Neural cell (in vitro differentiated cells): Measurements from ENCODE around the gene ZNF277. TPM values are rescaled to one million over a fixed set of nuclear protein-coding genes. Genes with fewer than 3 reads are reported as not detected.

Experiments
- H2AFZ ChIP-seq: fragments of 200-600, 300-800 bp; sonication (generic), shearing (Covaris generic); 2 replicates; pipeline ENCODE4 v1.6.0; 2014; ENCODE audit warnings: low read depth, mild to moderate bottlenecking, antibody characterized with exemption, low read length, moderate library complexity
- H3F3A ChIP-seq: fragments of 200-600 bp; shearing (Covaris generic); 2 replicates; pipeline ENCODE4 v1.6.1; 2016; ENCODE audit warnings: mild to moderate bottlenecking, moderate library complexity, mixed read lengths, antibody characterized with exemption, low read length; ENCODE audit not compliant: insufficient read depth, poor library complexity, severe bottlenecking
- H3K27ac ChIP-seq: fragments of 200-600, 300-800 bp; sonication (generic), shearing (Covaris generic); 2 replicates; pipeline ENCODE4 v1.5.1; 2014; ENCODE audit warnings: mild to moderate bottlenecking, low read length, moderate library complexity
- H3K27me3 ChIP-seq: fragments of 300-800, 200-600 bp; sonication (generic), shearing (Covaris generic); 2 replicates; pipeline ENCODE4 v1.6.0; 2014; ENCODE audit warnings: mild to moderate bottlenecking, low read depth, low read length, moderate library complexity; ENCODE audit not compliant: insufficient read depth
- H3K36me3 ChIP-seq: fragments of 300-800, 200-600 bp; sonication (generic), shearing (Covaris generic); 2 replicates; pipeline ENCODE4 v1.5.1; 2014; ENCODE audit warnings: mild to moderate bottlenecking, antibody characterized with exemption, low read length, moderate library complexity; ENCODE audit not compliant: insufficient read depth
- H3K4me2 ChIP-seq: fragments of 300-800, 200-600 bp; sonication (generic), shearing (Covaris generic); 2 replicates; pipeline ENCODE4 v1.6.0; 2014; ENCODE audit warnings: mild to moderate bottlenecking, low read length
- H3K4me3 ChIP-seq: fragments of 300-800, 200-600 bp; sonication (generic), shearing (Covaris generic); 2 replicates; pipeline ENCODE4 v1.5.1; 2014; ENCODE audit warnings: mild to moderate bottlenecking, low read length, moderate library complexity
- H3K79me2 ChIP-seq: fragments of 200-600 bp; shearing (Covaris generic); replicated peaks from 2 replicates; pipeline ENCODE4 v1.6.0; 2014; ENCODE audit warnings: mild to moderate bottlenecking, low read length, moderate library complexity; ENCODE audit not compliant: insufficient read depth
- H3K9ac ChIP-seq: fragments of 300-800, 200-600 bp; sonication (generic), shearing (Covaris generic); 2 replicates; pipeline ENCODE4 v1.6.1; 2016; ENCODE audit warnings: mild to moderate bottlenecking, low read length, mixed read lengths
- H3K9me2 ChIP-seq: fragments of 200-600 bp; shearing (Covaris generic); 2 replicates; pipeline ENCODE4 v1.6.1; 2016; ENCODE audit warnings: mild to moderate bottlenecking, low read length, mixed read lengths; ENCODE audit not compliant: insufficient read depth
- H3K9me3 ChIP-seq: fragments of 200-600, 300-800 bp; sonication (generic), shearing (Covaris generic); 2 replicates; pipeline ENCODE4 v1.6.1; 2016; ENCODE audit warnings: mild to moderate bottlenecking, mixed run types, low read length, moderate library complexity, mixed read lengths
- H4K20me1 ChIP-seq: fragments of 200-600 bp; shearing (Covaris generic); 2 replicates; pipeline ENCODE4 v1.6.1; 2016; ENCODE audit warnings: mild to moderate bottlenecking, mixed run types; ENCODE audit not compliant: insufficient read depth
- CTCF ChIP-seq: fragments of 450-650 bp; IDR thresholded peaks from 2 replicates; pipeline ENCODE4 v1.5.1; 2014; ENCODE audit warnings: antibody characterized with exemption, mild to moderate bottlenecking, moderate library complexity; ENCODE audit not compliant: poor library complexity, severe bottlenecking
- EP300 ChIP-seq: fragments of 450-650 bp; conservative IDR thresholded peaks from 2 replicates; pipeline ENCODE4 v1.6.1; 2014; ENCODE audit warnings: antibody characterized with exemption, mild to moderate bottlenecking, moderate library complexity; ENCODE audit not compliant: poor library complexity, severe bottlenecking
- EZH2 ChIP-seq: fragments of 200-600, 300-800 bp; shearing (Covaris generic), sonication (generic); IDR thresholded peaks from 2 replicates; pipeline ENCODE4 v1.6.1; 2014; ENCODE audit warnings: antibody characterized with exemption, low read length, borderline replicate concordance, mild to moderate bottlenecking; ENCODE audit not compliant: insufficient read depth, poor library complexity, severe bottlenecking
- MXI1 ChIP-seq: fragments of 450-650 bp; conservative IDR thresholded peaks from 2 replicates; pipeline ENCODE4 v1.6.1; 2014; ENCODE audit warnings: antibody characterized with exemption, mild to moderate bottlenecking; ENCODE audit not compliant: poor library complexity, severe bottlenecking
- POLR2AphosphoS5 ChIP-seq: IDR thresholded peaks from 2 replicates; pipeline ENCODE4 v1.6.1; 2012
- RAD21 ChIP-seq: fragments of 450-650 bp; conservative IDR thresholded peaks from 2 replicates; pipeline ENCODE4 v1.6.1; 2014; ENCODE audit warnings: antibody characterized with exemption, mild to moderate bottlenecking, moderate library complexity
- REST ChIP-seq: IDR thresholded peaks from 2 replicates; pipeline ENCODE4 v1.6.1; 2012; ENCODE audit warnings: borderline replicate concordance
- SMC3 ChIP-seq: fragments of 450-650 bp; conservative IDR thresholded peaks from 2 replicates; pipeline ENCODE4 v1.6.1; 2014; ENCODE audit warnings: antibody characterized with exemption, mild to moderate bottlenecking, moderate library complexity; ENCODE audit not compliant: poor library complexity
- TAF1 ChIP-seq: IDR thresholded peaks from 2 replicates; pipeline ENCODE4 v1.6.1; 2012; ENCODE audit warnings: low read depth
- polyA plus RNA-seq: library from polyadenylated mRNA; depleted of rRNA; stranded (reverse); fragments of >200 nt; gene quantifications from 2 replicates; pipeline ENCODE4 v1.2.3, GENCODE V29; 2014

ZNF277 gene
- polyA plus RNA-seq, 1 donor from 2014 or later = 30.0 TPM

- Histone ChIP-seq H4K20me1 (no peaks in the 10 kb centered on the region), H3K9me3 (no peaks in the 10 kb centered on the region), H3K27me3 (no peaks in the 10 kb centered on the region), H3K9me2 (no peaks in the 10 kb centered on the region), H3K36me3 (no peaks in the 10 kb centered on the region), H3K27ac (no peak overlapping the region), H3K4me3 (no peak overlapping the region), H3K4me2 (no peak overlapping the region), H3K79me2 (peaks cover 5% of the 10 kb centered on the region), H3F3A (no peaks in the 10 kb centered on the region), H3K9ac (no peak overlapping the region), H2AFZ (no peak overlapping the region)
- no peak for TF ChIP-seq REST
- no peak for TF ChIP-seq EP300
- TF ChIP-seq RAD21 = no peak
- TF ChIP-seq SMC3 = no peak
- no peak for TF ChIP-seq MXI1
- no peak for TF ChIP-seq TAF1
- no peak for TF ChIP-seq CTCF
- no peak for TF ChIP-seq POLR2AphosphoS5
- no peak for TF ChIP-seq EZH2
Measured at GRCh38 chr7:112176241-112176640, 30.3 kb upstream of the ZNF277 start.

GRCh38 chr7:112176693-112177415 is 29.6 kb upstream of the ZNF277 start:
- TF ChIP-seq EZH2 (no peak), TAF1 (no peak), SMC3 (no peak), EP300 (no peak), RAD21 (no peak), MXI1 (no peak), POLR2AphosphoS5 (no peak), CTCF (no peak), REST (no peak)
- Histone ChIP-seq H3K9ac (no peak overlapping the region), H3K27me3 (no peaks in the 10 kb centered on the region), H4K20me1 (no peaks in the 10 kb centered on the region), H3K4me3 (no peak overlapping the region), H3K79me2 (peaks cover 5% of the 10 kb centered on the region), H3F3A (no peaks in the 10 kb centered on the region), H3K27ac (no peak overlapping the region), H3K36me3 (no peaks in the 10 kb centered on the region), H3K9me2 (no peaks in the 10 kb centered on the region), H2AFZ (no peak overlapping the region), H3K9me3 (no peaks in the 10 kb centered on the region), H3K4me2 (no peak overlapping the region)
